Panc1 (cell line): Measurements from ENCODE around the gene C14orf132.

ENCODE experiments used
- POLR2AphosphoS5 ChIP-seq: IDR thresholded peaks from 2 replicates; pipeline ENCODE4 v1.6.1; 2012; ENCODE audit warnings: mild to moderate bottlenecking, low read depth, low read length, moderate library complexity
- SIN3A ChIP-seq: IDR thresholded peaks from 2 replicates; pipeline ENCODE4 v1.6.1; 2012; ENCODE audit warnings: low read depth, mild to moderate bottlenecking, low read length, moderate library complexity, borderline replicate concordance; ENCODE audit not compliant: insufficient read depth
- TCF7L2 ChIP-seq: IDR thresholded peaks from 2 replicates; pipeline ENCODE4 v1.6.1; 2011; ENCODE audit warnings: mild to moderate bottlenecking, low read depth, low read length, inconsistent platforms
- TF ChIP-seq, protein P1 (sequence below): fragments of 450-650 bp; IDR thresholded peaks from 2 replicates; pipeline ENCODE4 v1.5.1; 2017; ENCODE audit warnings: mild to moderate bottlenecking
- TF ChIP-seq, protein P2 (sequence below), 2 experiments: IDR thresholded peaks; 2 replicates each; pipeline ENCODE4 v1.6.1; 2011 to 2012; ENCODE audit warnings: low read depth in 2 of 2, control low read depth in 1 of 2, low read length in 1 of 2, mild to moderate bottlenecking in 1 of 2, moderate library complexity in 1 of 2; ENCODE audit not compliant: insufficient read depth in 1 of 2

DNA sequence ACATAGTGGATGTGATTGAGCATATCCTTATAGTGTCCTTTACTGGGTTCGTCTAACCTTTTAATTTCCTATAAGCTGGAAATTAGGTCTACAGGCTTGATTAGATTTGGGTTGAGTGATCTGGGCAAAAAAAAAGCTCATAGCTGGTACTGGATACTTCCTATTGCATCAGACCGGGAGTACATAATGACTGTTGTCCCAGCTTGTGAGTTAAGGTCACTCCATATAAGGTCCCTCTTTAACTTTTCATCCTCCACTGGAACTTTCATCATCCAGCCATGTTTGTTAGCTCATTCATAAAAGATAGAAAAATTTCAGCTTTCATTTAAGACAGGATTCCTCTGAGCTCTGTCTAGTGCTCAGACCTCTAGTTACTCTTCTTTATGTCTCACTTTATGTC, 80.8 kb downstream of the C14orf132 start:
- TF ChIP-seq, protein P1, sequence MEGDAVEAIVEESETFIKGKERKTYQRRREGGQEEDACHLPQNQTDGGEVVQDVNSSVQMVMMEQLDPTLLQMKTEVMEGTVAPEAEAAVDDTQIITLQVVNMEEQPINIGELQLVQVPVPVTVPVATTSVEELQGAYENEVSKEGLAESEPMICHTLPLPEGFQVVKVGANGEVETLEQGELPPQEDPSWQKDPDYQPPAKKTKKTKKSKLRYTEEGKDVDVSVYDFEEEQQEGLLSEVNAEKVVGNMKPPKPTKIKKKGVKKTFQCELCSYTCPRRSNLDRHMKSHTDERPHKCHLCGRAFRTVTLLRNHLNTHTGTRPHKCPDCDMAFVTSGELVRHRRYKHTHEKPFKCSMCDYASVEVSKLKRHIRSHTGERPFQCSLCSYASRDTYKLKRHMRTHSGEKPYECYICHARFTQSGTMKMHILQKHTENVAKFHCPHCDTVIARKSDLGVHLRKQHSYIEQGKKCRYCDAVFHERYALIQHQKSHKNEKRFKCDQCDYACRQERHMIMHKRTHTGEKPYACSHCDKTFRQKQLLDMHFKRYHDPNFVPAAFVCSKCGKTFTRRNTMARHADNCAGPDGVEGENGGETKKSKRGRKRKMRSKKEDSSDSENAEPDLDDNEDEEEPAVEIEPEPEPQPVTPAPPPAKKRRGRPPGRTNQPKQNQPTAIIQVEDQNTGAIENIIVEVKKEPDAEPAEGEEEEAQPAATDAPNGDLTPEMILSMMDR = no peak
- TF ChIP-seq POLR2AphosphoS5 (no peak), TCF7L2 (no peak), SIN3A (no peak)
- TF ChIP-seq, protein P2, sequence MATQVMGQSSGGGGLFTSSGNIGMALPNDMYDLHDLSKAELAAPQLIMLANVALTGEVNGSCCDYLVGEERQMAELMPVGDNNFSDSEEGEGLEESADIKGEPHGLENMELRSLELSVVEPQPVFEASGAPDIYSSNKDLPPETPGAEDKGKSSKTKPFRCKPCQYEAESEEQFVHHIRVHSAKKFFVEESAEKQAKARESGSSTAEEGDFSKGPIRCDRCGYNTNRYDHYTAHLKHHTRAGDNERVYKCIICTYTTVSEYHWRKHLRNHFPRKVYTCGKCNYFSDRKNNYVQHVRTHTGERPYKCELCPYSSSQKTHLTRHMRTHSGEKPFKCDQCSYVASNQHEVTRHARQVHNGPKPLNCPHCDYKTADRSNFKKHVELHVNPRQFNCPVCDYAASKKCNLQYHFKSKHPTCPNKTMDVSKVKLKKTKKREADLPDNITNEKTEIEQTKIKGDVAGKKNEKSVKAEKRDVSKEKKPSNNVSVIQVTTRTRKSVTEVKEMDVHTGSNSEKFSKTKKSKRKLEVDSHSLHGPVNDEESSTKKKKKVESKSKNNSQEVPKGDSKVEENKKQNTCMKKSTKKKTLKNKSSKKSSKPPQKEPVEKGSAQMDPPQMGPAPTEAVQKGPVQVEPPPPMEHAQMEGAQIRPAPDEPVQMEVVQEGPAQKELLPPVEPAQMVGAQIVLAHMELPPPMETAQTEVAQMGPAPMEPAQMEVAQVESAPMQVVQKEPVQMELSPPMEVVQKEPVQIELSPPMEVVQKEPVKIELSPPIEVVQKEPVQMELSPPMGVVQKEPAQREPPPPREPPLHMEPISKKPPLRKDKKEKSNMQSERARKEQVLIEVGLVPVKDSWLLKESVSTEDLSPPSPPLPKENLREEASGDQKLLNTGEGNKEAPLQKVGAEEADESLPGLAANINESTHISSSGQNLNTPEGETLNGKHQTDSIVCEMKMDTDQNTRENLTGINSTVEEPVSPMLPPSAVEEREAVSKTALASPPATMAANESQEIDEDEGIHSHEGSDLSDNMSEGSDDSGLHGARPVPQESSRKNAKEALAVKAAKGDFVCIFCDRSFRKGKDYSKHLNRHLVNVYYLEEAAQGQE (IDR thresholded peaks at IDR 0.05; ENCODE audit: insufficient read depth in 1 of 2, low read depth in 2 of 2, low read length in 1 of 2) = no peak
